HepG2 (cell line): ENCODE results near the gene PTPRM.

Experiments used
- EZH2 ChIP-seq: conservative IDR thresholded peaks from 2 replicates; pipeline ENCODE4 v1.6.1; 2012; ENCODE audit warnings: mild to moderate bottlenecking, low read depth, low read length, moderate library complexity
- FOXP4 ChIP-seq: sonication (generic); formaldehyde crosslinking; IDR thresholded peaks from 2 replicates; pipeline ENCODE4 v1.4.0; 2020; ENCODE audit warnings: missing genetic modification reagents
- RFX5 ChIP-seq: IDR thresholded peaks from 2 replicates; pipeline ENCODE4 v1.6.1; 2011; ENCODE audit warnings: low read depth, low read length, improper control_type of control experiment
- SIN3B ChIP-seq: fragments of 150-350 bp; IDR thresholded peaks from 2 replicates; pipeline ENCODE4 v1.6.1; 2014; ENCODE audit warnings: low read length
- SMC3 ChIP-seq: IDR thresholded peaks from 2 replicates; pipeline ENCODE4 v1.6.1; 2011; ENCODE audit warnings: low read length, improper control_type of control experiment
- YY1 ChIP-seq: IDR thresholded peaks from 2 replicates; pipeline ENCODE4 v1.6.1; 2011; ENCODE audit warnings: low read length, low read depth, moderate library complexity, mild to moderate bottlenecking; ENCODE audit not compliant: insufficient read depth, insufficient replicate concordance
- ZNF337 ChIP-seq: sonication (generic); formaldehyde crosslinking; IDR thresholded peaks from 2 replicates; pipeline ENCODE4 v1.5.1; 2020; ENCODE audit warnings: missing genetic modification reagents, low read depth, mild to moderate bottlenecking, borderline replicate concordance
- TF ChIP-seq, protein P1 (sequence below): sonication (generic); formaldehyde crosslinking; IDR thresholded peaks from 2 replicates; pipeline ENCODE4 v1.5.0; 2020; ENCODE audit warnings: mild to moderate bottlenecking, missing genetic modification reagents, moderate library complexity
- TF ChIP-seq, protein P2 (sequence below): sonication (generic); formaldehyde crosslinking; IDR thresholded peaks from 2 replicates; pipeline ENCODE4 v1.8.0; 2022; ENCODE audit warnings: missing genetic modification reagents, mild to moderate bottlenecking, moderate library complexity, borderline replicate concordance

DNA sequence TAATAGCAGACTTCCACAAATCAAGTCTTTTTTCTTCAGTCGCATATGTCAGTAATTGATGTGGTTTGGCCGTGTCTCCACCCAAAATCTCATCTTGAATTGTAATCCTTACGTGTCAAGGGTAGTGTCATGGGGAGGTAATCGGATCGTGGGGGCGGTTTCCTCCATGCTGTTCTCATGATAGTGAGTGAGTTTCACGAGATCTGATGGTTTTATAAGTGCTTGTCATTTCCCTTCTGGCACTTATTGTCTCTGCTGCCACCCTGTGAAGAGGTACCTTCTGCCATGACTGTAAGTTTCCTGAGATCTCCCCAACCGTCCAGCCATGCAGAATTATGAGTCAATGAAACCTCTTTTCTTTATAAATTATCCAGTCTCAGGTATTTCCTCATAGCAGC lies 478.8 kb downstream of the PTPRM start:
- TF ChIP-seq SMC3 (no peak), FOXP4 (CRISPR knock-in tag) (no peak), EZH2 (no peak), ZNF337 (CRISPR knock-in tag) (no peak), RFX5 (no peak), YY1 (no peak), SIN3B (no peak)
- TF ChIP-seq, protein P1, sequence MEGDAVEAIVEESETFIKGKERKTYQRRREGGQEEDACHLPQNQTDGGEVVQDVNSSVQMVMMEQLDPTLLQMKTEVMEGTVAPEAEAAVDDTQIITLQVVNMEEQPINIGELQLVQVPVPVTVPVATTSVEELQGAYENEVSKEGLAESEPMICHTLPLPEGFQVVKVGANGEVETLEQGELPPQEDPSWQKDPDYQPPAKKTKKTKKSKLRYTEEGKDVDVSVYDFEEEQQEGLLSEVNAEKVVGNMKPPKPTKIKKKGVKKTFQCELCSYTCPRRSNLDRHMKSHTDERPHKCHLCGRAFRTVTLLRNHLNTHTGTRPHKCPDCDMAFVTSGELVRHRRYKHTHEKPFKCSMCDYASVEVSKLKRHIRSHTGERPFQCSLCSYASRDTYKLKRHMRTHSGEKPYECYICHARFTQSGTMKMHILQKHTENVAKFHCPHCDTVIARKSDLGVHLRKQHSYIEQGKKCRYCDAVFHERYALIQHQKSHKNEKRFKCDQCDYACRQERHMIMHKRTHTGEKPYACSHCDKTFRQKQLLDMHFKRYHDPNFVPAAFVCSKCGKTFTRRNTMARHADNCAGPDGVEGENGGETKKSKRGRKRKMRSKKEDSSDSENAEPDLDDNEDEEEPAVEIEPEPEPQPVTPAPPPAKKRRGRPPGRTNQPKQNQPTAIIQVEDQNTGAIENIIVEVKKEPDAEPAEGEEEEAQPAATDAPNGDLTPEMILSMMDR = no peak
- TF ChIP-seq, protein P2, sequence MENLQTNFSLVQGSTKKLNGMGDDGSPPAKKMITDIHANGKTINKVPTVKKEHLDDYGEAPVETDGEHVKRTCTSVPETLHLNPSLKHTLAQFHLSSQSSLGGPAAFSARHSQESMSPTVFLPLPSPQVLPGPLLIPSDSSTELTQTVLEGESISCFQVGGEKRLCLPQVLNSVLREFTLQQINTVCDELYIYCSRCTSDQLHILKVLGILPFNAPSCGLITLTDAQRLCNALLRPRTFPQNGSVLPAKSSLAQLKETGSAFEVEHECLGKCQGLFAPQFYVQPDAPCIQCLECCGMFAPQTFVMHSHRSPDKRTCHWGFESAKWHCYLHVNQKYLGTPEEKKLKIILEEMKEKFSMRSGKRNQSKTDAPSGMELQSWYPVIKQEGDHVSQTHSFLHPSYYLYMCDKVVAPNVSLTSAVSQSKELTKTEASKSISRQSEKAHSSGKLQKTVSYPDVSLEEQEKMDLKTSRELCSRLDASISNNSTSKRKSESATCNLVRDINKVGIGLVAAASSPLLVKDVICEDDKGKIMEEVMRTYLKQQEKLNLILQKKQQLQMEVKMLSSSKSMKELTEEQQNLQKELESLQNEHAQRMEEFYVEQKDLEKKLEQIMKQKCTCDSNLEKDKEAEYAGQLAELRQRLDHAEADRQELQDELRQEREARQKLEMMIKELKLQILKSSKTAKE (CRISPR knock-in tag) = no peak
